Measurements from ENCODE around the gene SYNE2.

Gene SYNE2

DNA sequence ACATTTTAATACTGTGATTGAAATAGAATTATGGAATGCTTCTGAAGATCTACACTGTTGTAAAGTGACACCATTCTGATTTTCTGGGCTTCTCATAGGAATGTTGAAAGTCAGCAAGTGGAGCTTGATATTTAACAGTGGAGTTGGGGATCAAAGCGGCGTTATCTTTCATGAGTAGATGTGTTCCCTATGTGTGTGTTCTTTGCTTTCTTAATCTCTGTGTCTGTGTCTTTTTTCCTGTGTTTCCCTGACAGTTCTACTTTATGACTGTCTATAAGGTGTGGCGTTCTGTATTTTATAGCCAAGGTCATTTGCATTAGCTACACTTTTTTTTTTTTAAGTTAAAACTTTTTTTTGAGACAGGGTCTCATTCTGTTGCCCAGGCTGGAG is 24.7 kb downstream of the SYNE2 start:
- DNase-seq (ENCODE audit: low spot score), result no peak
- no peak for ATAC-seq (ENCODE audit: low read depth)
- TF ChIP-seq, protein P1, sequence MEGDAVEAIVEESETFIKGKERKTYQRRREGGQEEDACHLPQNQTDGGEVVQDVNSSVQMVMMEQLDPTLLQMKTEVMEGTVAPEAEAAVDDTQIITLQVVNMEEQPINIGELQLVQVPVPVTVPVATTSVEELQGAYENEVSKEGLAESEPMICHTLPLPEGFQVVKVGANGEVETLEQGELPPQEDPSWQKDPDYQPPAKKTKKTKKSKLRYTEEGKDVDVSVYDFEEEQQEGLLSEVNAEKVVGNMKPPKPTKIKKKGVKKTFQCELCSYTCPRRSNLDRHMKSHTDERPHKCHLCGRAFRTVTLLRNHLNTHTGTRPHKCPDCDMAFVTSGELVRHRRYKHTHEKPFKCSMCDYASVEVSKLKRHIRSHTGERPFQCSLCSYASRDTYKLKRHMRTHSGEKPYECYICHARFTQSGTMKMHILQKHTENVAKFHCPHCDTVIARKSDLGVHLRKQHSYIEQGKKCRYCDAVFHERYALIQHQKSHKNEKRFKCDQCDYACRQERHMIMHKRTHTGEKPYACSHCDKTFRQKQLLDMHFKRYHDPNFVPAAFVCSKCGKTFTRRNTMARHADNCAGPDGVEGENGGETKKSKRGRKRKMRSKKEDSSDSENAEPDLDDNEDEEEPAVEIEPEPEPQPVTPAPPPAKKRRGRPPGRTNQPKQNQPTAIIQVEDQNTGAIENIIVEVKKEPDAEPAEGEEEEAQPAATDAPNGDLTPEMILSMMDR (IDR thresholded peaks at IDR 0.05; ENCODE audit: poor library complexity, severe bottlenecking), result no peak
- no peaks in the 10 kb centered on the region for H3K9me3 ChIP-seq (ENCODE audit: severe bottlenecking)
- no peaks in the 10 kb centered on the region for H3K36me3 ChIP-seq (ENCODE audit: low read depth)
- H3K27me3 ChIP-seq (ENCODE audit: insufficient read depth, poor library complexity, severe bottlenecking), result no peaks in the 10 kb centered on the region
- H3K27ac ChIP-seq (ENCODE audit: poor library complexity, severe bottlenecking), result no peak overlapping the region
- no peak overlapping the region for H3K4me3 ChIP-seq (ENCODE audit: severe bottlenecking)
- peaks cover 26% of the 10 kb centered on the region for H3K4me1 ChIP-seq (ENCODE audit: insufficient read depth, poor library complexity, severe bottlenecking)

GRCh38 chr14:63878052-63878451 is 25.2 kb downstream of the SYNE2 start:
- Histone ChIP-seq H3K27ac (ENCODE audit: poor library complexity, severe bottlenecking) (no peak overlapping the region), H3K27me3 (ENCODE audit: insufficient read depth, poor library complexity, severe bottlenecking) (no peaks in the 10 kb centered on the region), H3K4me1 (ENCODE audit: insufficient read depth, poor library complexity, severe bottlenecking) (peaks cover 26% of the 10 kb centered on the region), H3K4me3 (ENCODE audit: severe bottlenecking) (no peak overlapping the region), H3K9me3 (ENCODE audit: severe bottlenecking) (no peaks in the 10 kb centered on the region), H3K36me3 (ENCODE audit: low read depth) (no peaks in the 10 kb centered on the region)
- TF ChIP-seq, protein P1 (IDR thresholded peaks at IDR 0.05; ENCODE audit: poor library complexity, severe bottlenecking), result no peak
- DNase-seq (ENCODE audit: low spot score) (no peak), ATAC-seq (ENCODE audit: low read depth) (no peak)

- no peak for DNase-seq (ENCODE audit: low spot score)
- Histone ChIP-seq H3K27ac (ENCODE audit: poor library complexity, severe bottlenecking) (no peak overlapping the region), H3K9me3 (ENCODE audit: severe bottlenecking) (no peaks in the 10 kb centered on the region), H3K4me1 (ENCODE audit: insufficient read depth, poor library complexity, severe bottlenecking) (peaks cover 20% of the 10 kb centered on the region), H3K36me3 (ENCODE audit: low read depth) (no peaks in the 10 kb centered on the region), H3K4me3 (ENCODE audit: severe bottlenecking) (no peak overlapping the region), H3K27me3 (ENCODE audit: insufficient read depth, poor library complexity, severe bottlenecking) (no peaks in the 10 kb centered on the region)
- TF ChIP-seq, protein P1 (IDR thresholded peaks at IDR 0.05; ENCODE audit: poor library complexity, severe bottlenecking), result no peak
- no peak for ATAC-seq (ENCODE audit: low read depth)
Measured at GRCh38 chr14:63878792-63879191, 26.0 kb downstream of the SYNE2 start.

DNA sequence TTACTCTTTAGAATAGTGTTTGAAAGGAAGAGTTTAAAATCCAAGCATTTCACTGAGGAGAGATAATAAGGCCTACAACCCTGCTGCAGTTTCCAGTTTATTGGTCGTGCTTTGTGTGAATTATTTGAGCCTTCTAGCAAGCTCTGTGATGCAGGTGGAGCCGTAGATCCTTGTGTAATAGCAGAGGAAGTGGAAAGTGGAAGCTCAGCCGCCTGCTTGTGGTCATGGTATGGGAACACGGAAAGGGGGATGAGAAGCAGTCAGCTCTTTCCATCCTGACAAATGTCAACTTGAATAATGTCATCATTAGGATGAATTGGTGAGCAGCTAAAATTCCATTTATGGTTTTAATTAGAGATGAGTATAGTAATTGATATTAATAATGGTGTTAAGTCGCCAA is 29.1 kb downstream of the SYNE2 start:
- Histone ChIP-seq H3K27ac (ENCODE audit: poor library complexity, severe bottlenecking) (no peak overlapping the region), H3K36me3 (ENCODE audit: low read depth) (no peaks in the 10 kb centered on the region), H3K9me3 (ENCODE audit: severe bottlenecking) (no peaks in the 10 kb centered on the region), H3K27me3 (ENCODE audit: insufficient read depth, poor library complexity, severe bottlenecking) (no peaks in the 10 kb centered on the region), H3K4me1 (ENCODE audit: insufficient read depth, poor library complexity, severe bottlenecking) (peaks cover 4% of the 10 kb centered on the region), H3K4me3 (ENCODE audit: severe bottlenecking) (no peak overlapping the region)
- ATAC-seq (ENCODE audit: low read depth) (no peak), DNase-seq (ENCODE audit: low spot score) (no peak)
- TF ChIP-seq, protein P1 (IDR thresholded peaks at IDR 0.05; ENCODE audit: poor library complexity, severe bottlenecking), result no peak

- no peak for ATAC-seq (ENCODE audit: low read depth)
- TF ChIP-seq, protein P1 (IDR thresholded peaks at IDR 0.05; ENCODE audit: poor library complexity, severe bottlenecking), result no peak
Measured at GRCh38 chr14:63887899-63888298, 35.1 kb downstream of the SYNE2 start.

More at GRCh38 chr14:63887899-63888298, 35.1 kb downstream of the SYNE2 start:
- no peak for DNase-seq (ENCODE audit: low spot score)
- H3K27me3 ChIP-seq (ENCODE audit: insufficient read depth, poor library complexity, severe bottlenecking), result no peaks in the 10 kb centered on the region
- H3K4me1 ChIP-seq (ENCODE audit: insufficient read depth, poor library complexity, severe bottlenecking), result peaks cover 4% of the 10 kb centered on the region
- H3K27ac ChIP-seq (ENCODE audit: poor library complexity, severe bottlenecking), result no peak overlapping the region
- no peak overlapping the region for H3K4me3 ChIP-seq (ENCODE audit: severe bottlenecking)
- no peaks in the 10 kb centered on the region for H3K36me3 ChIP-seq (ENCODE audit: low read depth)
- H3K9me3 ChIP-seq (ENCODE audit: severe bottlenecking), result no peaks in the 10 kb centered on the region
